BLaER1 treated with 17β-estradiol and CSF1 and Interleukin-3, amounts not matched to agents 10 nM and 100 nM (cell line): ENCODE data around the gene SNN.

Source experiments
- H3K27ac ChIP-seq, 11 experiments: shearing (Covaris generic); formaldehyde crosslinking; 2 replicates each; pipeline ENCODE4 v1.8.1; 2022
- H3K27me3 ChIP-seq, 11 experiments: shearing (Covaris generic); formaldehyde crosslinking; 2 replicates each; pipeline ENCODE4 v1.8.1; 2022
- H3K36me3 ChIP-seq, 11 experiments: shearing (Covaris generic); formaldehyde crosslinking; 2 replicates each; pipeline ENCODE4 v1.8.1; 2022
- H3K4me1 ChIP-seq, 10 experiments: shearing (Covaris generic); formaldehyde crosslinking; 2 replicates each; pipeline ENCODE4 v1.8.1; 2022
- H3K4me2 ChIP-seq, 11 experiments: shearing (Covaris generic); formaldehyde crosslinking; 2 replicates each; pipeline ENCODE4 v1.8.1; 2022
- H3K4me3 ChIP-seq, 10 experiments: shearing (Covaris generic); formaldehyde crosslinking; 2 replicates each; pipeline ENCODE4 v1.8.1; 2022
- H3K9ac ChIP-seq, 11 experiments: shearing (Covaris generic); formaldehyde crosslinking; 2 replicates each; pipeline ENCODE4 v1.8.1; 2022
- H3K9me3 ChIP-seq, 11 experiments: shearing (Covaris generic); formaldehyde crosslinking; replicated peaks in 1 of 11; 2 replicates each; pipeline ENCODE4 v1.8.1; 2022
- H4K20me1 ChIP-seq, 11 experiments: shearing (Covaris generic); formaldehyde crosslinking; 2 replicates each; pipeline ENCODE4 v1.8.1; 2022
- Cebpa-rat ChIP-seq, 11 experiments: shearing (Covaris generic); IDR thresholded peaks; 2 replicates each; pipeline ENCODE4 v1.8.1; 2022

Gene SNN

GRCh38 chr16:11625769-11626168 is 42.5 kb upstream of the SNN start:
- Histone ChIP-seq H3K4me3 (no peak overlapping the region), H4K20me1 (no peaks in the 10 kb centered on the region; a peak in 1 of 22 replicates), H3K27ac (peak overlapping the region; percentile 69 to 93 (median 87); a peak in 20 of 22 replicates), H3K4me2 (peak overlapping the region; percentile 75 to 99 (median 96)), H3K4me1 (peaks cover 97 to 100% (median 100%) of the 10 kb centered on the region in 10 experiments), H3K27me3 (no peaks in the 10 kb centered on the region), H3K9me3 (no peaks in the 10 kb centered on the region; a peak in 1 of 22 replicates), H3K9ac (peak overlapping the region in 8 of 11 experiments; percentile 1 to 66 (median 34); a peak in 7 of 22 replicates), H3K36me3 (no peaks in the 10 kb centered on the region)
- no peak for TF ChIP-seq Cebpa-rat (IDR thresholded peaks at IDR 0.05)

GRCh38 chr16:11626657-11627291 is 41.5 kb upstream of the SNN start:
- H3K9ac ChIP-seq: peak overlapping the region in 1 of 11 experiments; percentile 35; a peak in 1 of 22 replicates
- no peaks in the 10 kb centered on the region for H3K36me3 ChIP-seq
- TF ChIP-seq Cebpa-rat (IDR thresholded peaks at IDR 0.05): no peak
- peak overlapping the region in 6 of 11 experiments; percentile 27 to 93 (median 90); a peak in 12 of 22 replicates for H3K27ac ChIP-seq
- H3K9me3 ChIP-seq: no peaks in the 10 kb centered on the region
- H3K4me1 ChIP-seq: peaks cover 97 to 100% (median 100%) of the 10 kb centered on the region in 10 experiments
- no peaks in the 10 kb centered on the region; a peak in 1 of 22 replicates for H4K20me1 ChIP-seq
- H3K4me3 ChIP-seq: no peak overlapping the region
- H3K27me3 ChIP-seq: no peaks in the 10 kb centered on the region
- peak overlapping the region; percentile 75 to 99 (median 96) for H3K4me2 ChIP-seq

- Histone ChIP-seq H3K27ac (peak overlapping the region in 7 of 11 experiments; percentile 6 to 93 (median 89); a peak in 13 of 22 replicates), H3K4me1 (peaks cover 97 to 100% (median 100%) of the 10 kb centered on the region in 10 experiments), H3K9me3 (no peaks in the 10 kb centered on the region), H3K27me3 (no peaks in the 10 kb centered on the region), H3K4me3 (no peak overlapping the region), H3K4me2 (peak overlapping the region; percentile 75 to 99 (median 96)), H3K36me3 (no peaks in the 10 kb centered on the region), H4K20me1 (no peaks in the 10 kb centered on the region; a peak in 1 of 22 replicates), H3K9ac (peak overlapping the region in 1 of 11 experiments; percentile 35; a peak in 2 of 22 replicates)
- TF ChIP-seq Cebpa-rat (IDR thresholded peaks at IDR 0.05): no peak
Observed at GRCh38 chr16:11627292-11627663, 41.0 kb upstream of the SNN start.

GRCh38 chr16:11627822-11628457 is 40.3 kb upstream of the SNN start:
- peak in 9 of 11 experiments; percentile 29 to 85 (median 42); a peak in 10 of 22 replicates for TF ChIP-seq Cebpa-rat (IDR thresholded peaks at IDR 0.05)
- Histone ChIP-seq H3K9ac (peak overlapping the region in 4 of 11 experiments; percentile 71 to 81 (median 78); a peak in 9 of 22 replicates), H4K20me1 (no peaks in the 10 kb centered on the region; a peak in 1 of 22 replicates), H3K4me2 (peak overlapping the region; percentile 75 to 99 (median 96)), H3K36me3 (no peaks in the 10 kb centered on the region), H3K4me1 (peaks cover 98 to 100% (median 100%) of the 10 kb centered on the region in 10 experiments), H3K27me3 (no peaks in the 10 kb centered on the region), H3K27ac (peak overlapping the region in 8 of 11 experiments; percentile 70 to 93 (median 86); a peak in 17 of 22 replicates), H3K4me3 (no peak overlapping the region), H3K9me3 (no peaks in the 10 kb centered on the region)

GRCh38 chr16:11629071-11630030 is 38.9 kb upstream of the SNN start:
- Histone ChIP-seq H3K9ac (peak overlapping the region; percentile 31 to 81 (median 67); a peak in 20 of 22 replicates), H3K27me3 (no peaks in the 10 kb centered on the region), H3K36me3 (no peaks in the 10 kb centered on the region), H4K20me1 (no peaks in the 10 kb centered on the region; a peak in 1 of 22 replicates), H3K27ac (peak overlapping the region; percentile 58 to 93 (median 83); a peak in 21 of 22 replicates), H3K4me2 (peak overlapping the region; percentile 75 to 99 (median 96)), H3K4me3 (peak overlapping the region in 4 of 10 experiments; percentile 0 to 21 (median 12); a peak in 2 of 20 replicates), H3K4me1 (peaks cover 88 to 100% (median 95%) of the 10 kb centered on the region in 10 experiments), H3K9me3 (no peaks in the 10 kb centered on the region)
- TF ChIP-seq Cebpa-rat (IDR thresholded peaks at IDR 0.05): no peak

GRCh38 chr16:11630046-11630767 is 38.0 kb upstream of the SNN start:
- Histone ChIP-seq H3K27me3 (no peaks in the 10 kb centered on the region), H3K4me3 (peak overlapping the region in 4 of 10 experiments; percentile 0 to 21 (median 12); a peak in 2 of 20 replicates), H3K4me2 (peak overlapping the region; percentile 75 to 99 (median 96)), H3K9ac (peak overlapping the region; percentile 31 to 81 (median 67); a peak in 20 of 22 replicates), H3K9me3 (no peaks in the 10 kb centered on the region), H3K27ac (peak overlapping the region; percentile 58 to 93 (median 83); a peak in 21 of 22 replicates), H4K20me1 (no peaks in the 10 kb centered on the region; a peak in 1 of 22 replicates), H3K36me3 (no peaks in the 10 kb centered on the region), H3K4me1 (peaks cover 80 to 93% (median 89%) of the 10 kb centered on the region in 10 experiments)
- no peak for TF ChIP-seq Cebpa-rat (IDR thresholded peaks at IDR 0.05)

- Histone ChIP-seq H4K20me1 (no peaks in the 10 kb centered on the region; a peak in 1 of 22 replicates), H3K9ac (peak overlapping the region in 4 of 11 experiments; percentile 77 to 81 (median 80); a peak in 9 of 22 replicates), H3K4me3 (no peak overlapping the region), H3K9me3 (no peaks in the 10 kb centered on the region), H3K27ac (peak overlapping the region in 7 of 11 experiments; percentile 79 to 93 (median 89); a peak in 12 of 22 replicates), H3K4me1 (peaks cover 75 to 93% (median 84%) of the 10 kb centered on the region in 10 experiments), H3K27me3 (no peaks in the 10 kb centered on the region), H3K4me2 (peak overlapping the region; percentile 75 to 99 (median 96)), H3K36me3 (no peaks in the 10 kb centered on the region)
- TF ChIP-seq Cebpa-rat (IDR thresholded peaks at IDR 0.05): no peak
Observed at GRCh38 chr16:11630768-11631056, 37.5 kb upstream of the SNN start.

GRCh38 chr16:11631214-11631613 is 37.0 kb upstream of the SNN start:
- Histone ChIP-seq H3K36me3 (no peaks in the 10 kb centered on the region), H3K4me2 (peak overlapping the region; percentile 75 to 99 (median 96); a peak in 20 of 22 replicates), H3K4me1 (peaks cover 70 to 88% (median 79%) of the 10 kb centered on the region in 10 experiments), H3K9me3 (no peaks in the 10 kb centered on the region), H4K20me1 (no peaks in the 10 kb centered on the region; a peak in 1 of 22 replicates), H3K9ac (no peak overlapping the region; a peak in 1 of 22 replicates), H3K4me3 (no peak overlapping the region), H3K27ac (peak overlapping the region in 3 of 11 experiments; percentile 92 to 93 (median 92); a peak in 7 of 22 replicates), H3K27me3 (no peaks in the 10 kb centered on the region)
- no peak for TF ChIP-seq Cebpa-rat (IDR thresholded peaks at IDR 0.05)
